Fibroblast of skin of scalp (primary cell): ENCODE data around the gene ACTL7A.
"Not testable (repeated sequence)": the region's sequence is repeated elsewhere in the genome, so short reads cannot be mapped to it uniquely, and the experiment has no call there.

ENCODE experiments used
- DNase-seq: peaks from one replicate; pipeline ENCODE4 v3.0.0-alpha.2; 2013

ACTL7A gene

GRCh38 chr9:108880738-108881316 is 18.8 kb downstream of the ACTL7A start:
- no peak for DNase-seq

- no peak for DNase-seq
Observed at GRCh38 chr9:108882052-108882888, 20.2 kb downstream of the ACTL7A start.

- no peak for DNase-seq
Observed at GRCh38 chr9:108883085-108883484, 21.0 kb downstream of the ACTL7A start.

GRCh38 chr9:108884701-108885100 is 22.6 kb downstream of the ACTL7A start:
- no peak for DNase-seq

- peak; percentile 65 for DNase-seq
Observed at GRCh38 chr9:108885643-108886348, 23.7 kb downstream of the ACTL7A start.

- not testable (repeated sequence) for DNase-seq
Observed at GRCh38 chr9:108886594-108887271, 24.7 kb downstream of the ACTL7A start.

- DNase-seq, result peak; percentile 28
Observed at GRCh38 chr9:108889649-108890067, 27.6 kb downstream of the ACTL7A start.

- DNase-seq, result no peak
Observed at GRCh38 chr9:108894225-108894997, 32.3 kb downstream of the ACTL7A start.

GRCh38 chr9:108897324-108898096 is 35.4 kb downstream of the ACTL7A start:
- DNase-seq, result no peak

GRCh38 chr9:108899023-108899695 is 37.1 kb downstream of the ACTL7A start:
- not testable (repeated sequence) for DNase-seq

GRCh38 chr9:108900176-108900575 is 38.1 kb downstream of the ACTL7A start:
- DNase-seq, result no peak

GRCh38 chr9:108903420-108904103 is 41.5 kb downstream of the ACTL7A start:
- no peak for DNase-seq

- no peak for DNase-seq
Observed at GRCh38 chr9:108904161-108904560, 42.1 kb downstream of the ACTL7A start.

GRCh38 chr9:108905494-108905893 is 43.4 kb downstream of the ACTL7A start:
- DNase-seq, result no peak

GRCh38 chr9:108910402-108910801 is 48.3 kb downstream of the ACTL7A start:
- no peak for DNase-seq

- DNase-seq, result no peak
Observed at GRCh38 chr9:108910914-108911313, 48.8 kb downstream of the ACTL7A start.

GRCh38 chr9:108911820-108912219 is 49.8 kb downstream of the ACTL7A start:
- no peak for DNase-seq
